ENCODE measurements around the gene TNFSF10.
"Not testable (repeated sequence)": the region's sequence is repeated elsewhere in the genome, so short reads cannot be mapped to it uniquely, and the experiment has no call there.

The TNFSF10 gene

DNA sequence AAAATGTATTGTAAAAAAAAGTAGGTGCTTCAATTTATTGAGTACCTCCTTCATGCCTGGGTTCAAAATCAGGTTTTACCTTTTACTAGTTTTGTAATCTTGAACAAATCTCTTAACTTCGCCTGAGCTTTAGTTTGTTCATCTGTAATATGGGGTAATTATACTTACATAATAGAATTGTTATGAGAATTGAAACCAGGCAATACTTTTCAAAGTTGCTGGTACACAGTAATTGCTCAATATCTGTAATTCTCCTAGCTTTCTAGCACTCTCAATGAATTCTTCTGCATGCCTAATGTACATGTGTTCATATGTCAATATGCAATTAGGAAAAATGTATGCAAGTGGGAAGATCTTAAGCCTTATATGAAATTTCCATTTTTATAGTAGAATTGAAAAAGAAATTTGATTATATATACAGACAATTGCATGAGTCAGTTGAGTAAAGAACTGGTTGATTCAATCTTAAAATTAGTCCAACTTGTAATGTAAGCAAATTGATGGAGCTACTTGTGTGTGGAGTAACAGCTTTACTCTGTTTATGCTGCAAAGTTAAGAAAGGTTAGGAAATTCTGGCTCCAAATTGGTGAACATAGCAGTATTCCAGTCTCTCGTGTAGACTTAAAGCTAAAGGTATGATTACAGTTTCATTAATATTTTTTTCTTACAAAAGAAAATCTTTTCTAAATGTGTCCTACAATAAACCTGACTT is 4.1 kb downstream of the TNFSF10 start:
- in situ Hi-C loops (cut with MboI; ENCODE audit: low sequenced_read_pairs): no loop called here

DNA sequence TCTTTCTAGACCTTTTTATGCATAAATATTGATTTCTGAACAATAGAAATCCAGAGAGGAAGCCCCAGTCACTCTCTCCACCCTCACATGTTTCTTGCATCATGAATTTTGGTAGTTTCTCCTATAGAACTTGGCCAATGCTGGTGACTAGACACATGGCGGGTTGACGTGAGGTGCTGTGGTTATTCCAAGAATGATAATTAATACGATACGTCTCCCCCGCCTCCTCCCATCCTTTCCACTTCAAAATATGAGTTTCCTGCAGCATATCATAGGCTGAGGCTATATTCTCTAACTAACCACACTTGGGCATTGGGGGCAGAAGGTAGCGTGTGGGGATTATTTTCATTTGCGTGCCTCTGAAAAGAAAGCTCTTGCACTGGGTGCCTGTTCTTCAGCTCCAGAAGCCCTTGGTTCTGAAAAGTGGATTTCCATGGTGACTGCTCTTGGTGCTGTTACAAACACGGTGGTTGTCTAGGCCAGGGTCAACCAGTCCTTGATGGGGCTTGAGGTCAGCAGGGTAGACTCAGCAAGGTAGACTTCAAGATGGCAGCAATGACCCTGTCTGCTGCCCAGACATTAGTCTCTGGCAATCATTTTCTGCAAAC is 5.3 kb downstream of the TNFSF10 start:
- in situ Hi-C loops (cut with MboI; ENCODE audit: low sequenced_read_pairs): no loop called here

DNA sequence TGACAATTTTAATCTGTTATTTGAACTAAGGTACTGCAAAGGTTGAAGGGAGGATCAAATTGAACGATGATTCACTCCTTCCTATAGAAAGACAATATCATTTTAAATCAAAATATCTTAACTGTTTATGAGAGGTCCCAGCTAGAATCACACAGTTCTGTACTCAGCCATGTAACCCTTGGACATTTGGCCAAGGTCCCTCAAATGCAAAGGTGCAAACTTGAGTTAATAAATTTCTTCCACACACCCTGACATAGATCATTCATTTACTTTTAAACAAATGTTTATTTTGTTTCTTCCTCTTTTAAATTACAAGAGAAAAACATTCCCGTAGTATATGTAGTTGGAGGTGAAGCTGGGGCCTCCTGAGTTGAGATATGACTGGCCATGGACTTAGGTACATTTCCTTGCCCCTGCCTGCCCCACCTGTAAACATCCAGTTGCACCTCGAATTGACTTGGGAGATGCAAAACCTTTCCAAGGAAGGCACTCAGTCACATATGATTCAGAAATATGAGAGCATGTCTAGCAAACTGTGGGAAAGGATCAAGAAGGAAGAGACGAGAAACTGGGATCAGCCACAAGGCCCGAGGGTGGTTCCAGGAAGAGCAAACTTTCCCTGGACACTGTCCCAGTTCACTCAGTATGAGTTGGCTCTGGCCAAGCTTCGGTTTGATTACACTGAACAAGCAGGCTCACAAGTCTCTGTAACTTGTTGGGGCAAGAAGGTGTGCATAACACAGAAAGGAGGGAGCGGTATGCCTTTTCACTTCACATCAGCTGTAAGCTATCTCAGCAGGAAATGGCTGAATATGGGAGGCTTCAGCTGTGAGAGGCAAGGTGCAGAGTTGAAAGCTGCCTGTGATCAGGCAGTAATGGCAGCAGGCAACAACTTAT is 6.7 kb downstream of the TNFSF10 start:
- in situ Hi-C loops (cut with MboI; ENCODE audit: low sequenced_read_pairs): no loop called here

DNA sequence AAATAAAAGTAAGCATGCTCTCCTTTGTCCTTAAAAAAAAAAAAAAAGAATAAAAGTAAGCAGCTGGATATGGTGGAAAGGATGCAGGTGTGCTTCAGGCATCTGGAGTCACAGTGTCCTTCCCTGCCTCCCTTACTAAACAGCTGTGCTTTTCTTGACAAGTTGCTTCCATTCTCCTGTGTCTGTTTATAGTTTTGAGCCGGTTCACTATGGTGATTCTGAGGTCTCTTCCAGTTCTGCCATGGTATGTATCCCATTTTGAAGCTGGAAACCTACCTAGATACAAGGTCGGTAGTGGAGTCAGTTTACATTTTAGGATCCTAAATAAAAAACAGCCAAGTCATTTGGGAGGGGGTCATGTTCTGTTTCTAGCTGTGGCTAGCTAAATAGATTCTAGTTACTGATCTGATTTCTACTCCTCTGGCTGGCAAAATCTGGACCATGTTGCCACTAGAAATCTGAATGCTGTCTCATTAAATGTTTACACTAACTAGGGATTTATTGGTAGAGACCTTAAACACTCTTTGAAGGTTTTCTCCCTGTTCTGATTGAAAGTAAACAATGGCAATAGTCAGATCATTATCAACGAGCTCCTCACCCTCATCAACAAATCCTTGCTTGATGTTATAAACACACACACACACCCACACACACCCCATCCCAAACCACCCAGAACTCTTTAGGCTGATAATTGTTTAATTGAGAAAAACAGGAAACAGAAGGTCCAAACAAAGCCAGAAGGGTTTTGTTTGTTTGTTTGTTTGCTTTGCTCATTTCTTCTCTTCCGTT is 7.9 kb downstream of the TNFSF10 start:
- in situ Hi-C loops (cut with MboI; ENCODE audit: low sequenced_read_pairs): no loop called here

DNA sequence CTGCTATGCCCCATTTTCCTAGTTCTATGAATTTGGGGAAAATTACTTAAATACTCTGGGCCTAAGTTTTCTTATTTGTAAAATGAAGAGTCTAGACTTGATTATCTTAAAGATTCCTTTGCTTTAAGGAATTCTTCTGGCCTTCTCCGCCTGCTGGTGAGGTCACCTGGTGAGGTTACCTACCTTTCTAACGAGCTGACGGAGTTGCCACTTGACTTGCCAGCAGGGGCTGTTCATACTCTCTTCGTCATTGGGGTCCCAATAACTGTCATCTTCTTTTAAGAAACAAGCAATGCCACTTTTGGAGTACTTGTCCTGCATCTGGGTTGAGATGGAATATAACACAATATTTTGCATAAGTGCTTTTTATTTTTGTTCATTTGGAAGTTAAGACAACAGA is 8.6 kb downstream of the TNFSF10 start:
- in situ Hi-C loops (cut with MboI; ENCODE audit: low sequenced_read_pairs): no loop called here

DNA sequence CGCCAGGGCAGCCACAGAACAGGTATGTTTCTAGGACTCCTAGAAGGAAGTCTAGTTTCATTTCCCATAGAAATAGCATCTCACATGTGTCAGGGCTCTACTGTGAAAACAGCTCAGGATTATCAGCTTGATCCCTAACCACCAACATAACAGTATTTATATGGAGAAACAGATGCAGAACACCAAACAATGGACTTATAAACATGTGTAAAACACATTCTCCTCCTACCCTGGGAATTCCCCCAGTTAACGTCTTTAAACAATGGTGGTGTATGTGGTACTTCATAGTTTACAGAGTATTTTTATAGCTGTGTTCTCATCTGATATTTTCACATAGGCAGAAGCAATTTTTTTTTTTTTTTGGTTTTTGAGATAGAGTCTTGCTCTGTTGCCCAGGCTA is 9.7 kb downstream of the TNFSF10 start:
- in situ Hi-C loops (cut with MboI; ENCODE audit: low sequenced_read_pairs): no loop called here

DNA sequence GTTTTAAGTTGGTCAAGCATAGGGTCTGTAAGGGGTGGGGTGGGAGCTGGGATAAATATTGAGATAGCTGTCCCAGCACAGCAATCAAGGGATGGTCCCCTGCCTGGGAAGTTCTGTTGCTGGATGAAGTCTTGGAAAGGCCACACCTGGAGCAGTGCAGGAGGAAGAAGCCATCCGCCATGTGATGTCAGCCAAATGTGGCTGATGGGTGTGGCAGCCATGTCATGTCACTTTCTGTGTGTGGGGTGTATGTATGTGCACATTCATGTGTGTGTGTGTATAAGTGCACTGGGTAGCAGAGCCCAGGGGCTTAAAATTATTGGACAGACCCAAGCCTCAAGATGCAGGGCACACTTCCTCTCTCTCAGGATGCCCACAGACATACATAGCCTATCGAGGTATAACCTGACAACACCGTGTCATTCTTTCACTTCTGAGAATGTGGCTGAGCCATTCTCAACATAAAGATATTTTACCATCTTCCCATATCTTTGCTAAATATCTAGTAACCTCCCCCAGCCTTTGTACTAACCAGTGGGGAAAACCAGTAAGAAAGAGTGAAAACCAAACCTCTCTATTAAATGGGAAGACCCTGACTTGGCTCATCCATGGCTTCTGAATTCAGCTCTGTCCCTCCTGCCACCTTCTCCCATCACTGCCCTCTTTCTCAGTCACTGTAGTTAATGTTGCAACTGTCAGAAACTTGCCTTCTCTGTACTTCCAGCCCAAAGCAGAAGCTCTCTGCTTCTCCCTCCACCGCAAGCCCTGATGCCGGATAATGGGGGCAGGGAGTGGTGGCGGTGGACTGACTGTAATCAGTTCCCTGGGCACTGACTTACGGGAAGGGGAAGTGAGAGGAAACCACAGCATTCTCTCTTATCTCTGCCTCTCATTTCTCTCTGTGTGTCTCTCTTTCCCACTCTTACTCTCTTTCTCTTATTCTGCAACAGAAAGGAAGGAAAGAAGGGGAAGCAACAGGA is 11.2 kb downstream of the TNFSF10 start:
- in situ Hi-C loops (cut with MboI; ENCODE audit: low sequenced_read_pairs): no loop called here

DNA sequence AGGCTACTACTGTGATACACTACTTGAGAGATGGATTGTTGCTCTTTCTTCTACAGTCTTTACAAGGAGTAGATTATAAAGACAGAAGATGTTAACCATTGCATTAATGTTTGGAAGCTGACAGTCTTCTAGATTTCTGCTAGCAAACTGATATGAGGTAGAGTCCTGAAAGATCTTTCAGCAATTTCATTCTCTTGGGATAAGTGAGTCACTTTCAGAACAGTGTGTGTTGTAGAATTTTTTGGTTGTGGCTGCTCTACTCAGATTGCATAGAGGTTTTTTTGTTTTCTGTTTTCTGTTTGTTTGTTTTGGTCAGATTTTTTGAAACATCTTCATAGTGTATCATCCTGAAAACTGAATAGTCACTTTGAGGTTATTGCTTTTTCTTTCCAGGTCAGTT is 17.1 kb downstream of the TNFSF10 start:
- in situ Hi-C loops (cut with MboI; ENCODE audit: low sequenced_read_pairs): no loop called here

DNA sequence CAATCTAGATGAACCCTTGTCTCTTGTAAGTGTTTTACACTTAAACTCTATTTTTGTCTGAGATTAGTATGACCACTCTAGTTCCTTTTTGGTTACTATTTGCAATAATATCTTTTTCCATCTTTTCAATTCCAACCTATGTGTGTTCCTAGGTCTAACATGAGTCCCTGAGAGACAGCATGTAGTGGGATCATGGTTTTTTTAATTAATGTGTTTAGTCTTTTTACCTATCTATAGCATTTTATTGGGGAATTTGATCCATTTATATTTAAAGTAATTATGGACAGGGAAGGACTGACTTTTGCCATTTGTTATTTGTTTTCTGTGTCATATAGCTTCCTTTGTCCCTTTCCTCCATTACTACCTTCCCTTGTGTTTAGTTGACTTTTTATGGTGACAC is 21.7 kb downstream of the TNFSF10 start:
- in situ Hi-C loops (cut with MboI; ENCODE audit: low sequenced_read_pairs): no loop called here

DNA sequence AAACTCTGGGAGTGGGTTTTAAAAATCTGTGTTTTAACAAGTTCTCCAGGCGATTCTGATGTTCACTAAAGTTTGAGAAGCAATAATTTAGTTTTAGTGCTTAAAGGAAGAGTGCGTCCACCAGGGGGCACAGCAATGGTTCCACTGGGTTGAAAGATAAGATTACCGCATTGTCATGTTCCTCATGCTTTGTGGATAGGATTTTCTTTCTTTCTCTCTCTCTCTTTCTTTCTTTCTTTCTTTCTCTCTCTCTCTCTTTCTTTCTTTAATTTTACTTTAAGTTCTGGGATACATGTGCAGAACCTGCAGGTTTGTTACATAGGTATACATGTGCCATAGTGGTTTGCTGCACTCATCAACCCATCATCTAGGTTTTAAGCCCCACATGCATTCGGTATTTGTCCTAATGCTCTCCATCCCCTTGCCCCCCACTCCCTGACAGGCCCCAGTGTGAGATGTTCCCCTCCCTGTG is 33.0 kb downstream of the TNFSF10 start:
- in situ Hi-C loops (cut with MboI; ENCODE audit: low sequenced_read_pairs): not testable (repeated sequence)

DNA sequence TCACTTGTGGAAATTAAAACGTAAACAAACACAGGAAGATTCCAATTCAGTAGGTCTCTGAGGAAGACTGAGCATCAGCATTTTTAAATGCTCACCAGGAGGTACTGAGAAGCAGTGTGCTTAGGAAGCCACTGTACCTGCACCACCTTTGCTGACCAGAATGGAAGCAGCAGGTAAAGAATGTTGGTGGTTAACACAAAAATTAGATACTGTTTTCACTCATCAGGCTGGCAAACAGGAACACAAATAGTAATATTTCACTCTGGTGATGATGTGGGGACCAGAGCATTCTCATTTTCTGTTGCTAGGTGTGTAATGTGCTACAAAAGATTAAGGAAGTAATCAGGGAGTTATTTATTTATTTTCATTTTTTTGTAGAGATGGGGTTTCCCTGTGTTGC is 45.1 kb downstream of the TNFSF10 start:
- in situ Hi-C loops (cut with MboI; ENCODE audit: low sequenced_read_pairs): no loop called here

DNA sequence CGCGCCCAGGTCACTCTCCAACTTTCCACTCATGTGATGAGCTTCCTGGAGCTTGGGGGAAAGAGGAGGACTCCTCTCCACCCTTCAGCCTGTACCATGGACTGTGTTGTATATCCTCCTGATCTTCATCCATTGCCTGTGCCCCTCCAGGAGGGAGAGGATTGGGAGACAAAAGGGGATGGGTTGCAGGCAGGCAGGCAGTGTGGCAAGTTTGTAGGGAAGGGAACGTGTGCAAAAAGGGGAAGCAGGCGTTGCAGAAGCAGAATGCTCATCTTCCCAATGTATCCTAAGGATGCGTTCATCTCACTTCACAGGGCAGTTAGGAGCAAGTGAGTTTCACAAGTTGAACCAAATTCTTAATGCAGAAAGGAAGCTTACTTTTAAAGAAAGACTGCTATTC is 46.9 kb downstream of the TNFSF10 start:
- in situ Hi-C loops (cut with MboI; ENCODE audit: low sequenced_read_pairs): no loop called here

DNA sequence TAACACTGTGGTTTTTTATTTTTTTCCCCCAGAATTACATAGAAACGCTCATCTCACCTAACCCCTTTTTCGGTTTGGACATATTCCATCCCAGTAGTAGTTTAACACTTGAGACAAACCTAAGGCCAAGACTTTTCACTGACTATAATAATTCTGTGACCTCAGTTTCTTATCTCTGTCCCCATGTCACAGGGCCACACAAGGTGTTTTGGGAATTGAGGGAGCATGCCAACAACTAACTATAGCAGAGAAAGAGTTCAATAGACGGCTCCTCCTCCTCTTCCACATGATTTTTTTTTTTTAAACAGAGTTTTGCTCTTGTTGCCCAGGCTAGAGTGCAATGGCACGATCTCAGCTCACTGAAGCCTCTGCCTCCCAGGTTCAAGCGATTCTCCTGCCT is 47.5 kb downstream of the TNFSF10 start:
- in situ Hi-C loops (cut with MboI; ENCODE audit: low sequenced_read_pairs): no loop called here

DNA sequence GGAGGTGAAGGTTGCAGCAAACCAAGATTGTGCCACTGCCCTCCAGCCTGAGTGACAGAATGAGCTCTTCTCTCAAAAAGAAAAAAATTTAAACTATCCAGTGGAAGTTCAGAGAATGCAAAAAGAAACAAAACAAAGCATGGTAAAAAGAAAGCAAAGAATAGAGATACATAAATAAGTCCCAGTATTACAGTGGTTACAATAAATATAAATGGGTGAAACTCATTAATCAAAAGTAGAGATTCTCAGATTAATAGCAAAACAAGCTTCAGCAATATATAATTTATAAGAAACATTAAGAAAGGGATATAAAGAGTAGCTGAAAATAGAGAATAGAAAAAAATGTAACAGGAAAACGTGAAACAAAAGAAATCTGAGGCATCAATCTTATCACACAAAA is 51.3 kb downstream of the TNFSF10 start:
- in situ Hi-C loops (cut with MboI; ENCODE audit: low sequenced_read_pairs): no loop called here

DNA sequence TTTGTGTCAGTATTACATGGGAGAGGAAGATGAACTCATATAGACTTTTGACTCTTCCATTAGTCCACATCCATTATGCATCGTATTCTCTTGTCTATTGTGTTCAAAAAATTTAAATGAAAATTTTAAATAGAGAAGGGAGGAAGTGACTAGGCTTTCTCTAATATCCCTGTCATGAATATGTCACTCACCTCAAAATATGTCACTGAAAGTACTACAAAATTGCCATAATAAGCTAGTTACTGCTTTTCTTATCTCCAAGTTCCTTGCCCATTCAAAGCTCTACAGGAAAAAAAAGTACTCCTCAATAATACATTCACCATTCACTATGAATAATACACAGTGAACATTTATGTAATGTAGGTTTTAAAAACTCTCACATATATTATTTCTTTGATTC is 52.6 kb downstream of the TNFSF10 start:
- in situ Hi-C loops (cut with MboI; ENCODE audit: low sequenced_read_pairs): no loop called here

DNA sequence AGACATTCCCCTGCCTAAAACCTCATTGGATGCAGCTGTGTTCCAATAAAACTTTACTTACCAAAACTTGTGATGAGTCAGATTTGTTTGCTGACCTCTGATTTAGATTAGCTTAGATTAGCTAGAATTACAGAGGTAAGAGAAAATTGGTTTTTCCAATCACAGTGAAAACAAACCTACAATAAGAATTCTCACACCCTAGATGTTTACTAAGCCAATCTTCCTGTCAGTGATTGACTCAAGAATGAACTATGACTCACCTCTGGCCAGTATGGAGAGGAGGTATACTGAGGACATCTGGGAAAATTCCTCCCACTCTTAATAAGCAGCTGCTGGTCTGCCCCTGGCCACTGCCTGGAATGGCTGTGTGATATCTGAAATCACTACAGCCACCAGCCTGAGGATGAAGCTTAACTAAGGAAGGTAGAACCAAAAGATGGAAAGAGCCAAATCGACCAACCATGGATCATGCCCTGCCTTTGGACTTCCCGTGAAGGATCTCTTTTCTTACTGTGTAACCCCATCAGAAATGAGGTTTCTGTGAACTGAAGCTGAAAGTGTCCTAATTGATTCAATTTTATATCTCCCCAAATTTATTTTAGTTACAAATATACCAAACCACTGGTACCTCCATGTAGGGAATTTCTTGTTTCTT is 55.9 kb downstream of the TNFSF10 start:
- in situ Hi-C loops (cut with MboI; ENCODE audit: low sequenced_read_pairs): no loop called here

DNA sequence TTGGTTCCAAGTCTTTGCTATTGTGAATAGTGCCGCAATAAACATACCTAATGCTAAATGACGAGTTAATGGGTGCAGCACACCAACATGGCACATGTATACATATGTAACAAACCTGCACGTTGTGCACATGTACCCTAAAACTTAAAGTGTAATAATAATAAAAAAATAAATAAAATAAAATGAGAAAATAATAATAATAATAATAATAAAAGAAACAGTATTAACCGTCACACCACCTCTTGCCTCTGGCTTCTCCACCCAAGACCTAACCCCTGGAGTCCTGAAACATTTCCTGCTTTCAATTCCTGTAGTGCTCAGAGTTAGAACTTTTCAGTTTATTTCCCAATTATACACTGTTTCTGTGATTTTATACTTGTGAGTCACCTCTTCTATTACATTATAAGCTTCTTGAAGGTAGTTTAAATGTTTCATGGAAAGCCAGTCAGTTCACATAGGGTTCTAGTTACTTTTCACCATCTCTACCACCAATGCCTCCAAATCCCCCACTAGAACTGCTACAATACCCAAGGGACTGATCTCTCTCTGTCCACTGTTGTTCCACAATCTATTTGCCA is 56.6 kb downstream of the TNFSF10 start:
- in situ Hi-C loops (cut with MboI; ENCODE audit: low sequenced_read_pairs): no loop called here

DNA sequence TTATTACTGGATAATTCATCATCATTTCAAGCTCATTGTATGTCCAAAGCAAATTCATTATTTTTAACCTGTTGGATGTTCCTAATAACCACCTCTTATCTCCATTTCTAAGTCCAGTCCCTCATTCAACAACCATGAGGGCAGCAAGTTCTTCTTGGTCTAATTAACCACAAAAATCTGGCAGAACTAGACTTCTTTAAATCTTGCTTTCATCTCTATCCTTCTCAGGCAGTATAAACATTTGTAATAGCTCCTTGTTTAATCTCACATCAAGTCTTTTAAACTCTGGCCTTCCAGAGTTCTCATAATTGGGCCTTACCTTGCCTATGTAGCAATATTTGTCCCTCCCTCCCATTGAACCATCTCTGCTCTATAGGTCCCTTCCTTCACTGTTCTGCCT is 57.9 kb downstream of the TNFSF10 start:
- in situ Hi-C loops (cut with MboI; ENCODE audit: low sequenced_read_pairs): no loop called here

DNA sequence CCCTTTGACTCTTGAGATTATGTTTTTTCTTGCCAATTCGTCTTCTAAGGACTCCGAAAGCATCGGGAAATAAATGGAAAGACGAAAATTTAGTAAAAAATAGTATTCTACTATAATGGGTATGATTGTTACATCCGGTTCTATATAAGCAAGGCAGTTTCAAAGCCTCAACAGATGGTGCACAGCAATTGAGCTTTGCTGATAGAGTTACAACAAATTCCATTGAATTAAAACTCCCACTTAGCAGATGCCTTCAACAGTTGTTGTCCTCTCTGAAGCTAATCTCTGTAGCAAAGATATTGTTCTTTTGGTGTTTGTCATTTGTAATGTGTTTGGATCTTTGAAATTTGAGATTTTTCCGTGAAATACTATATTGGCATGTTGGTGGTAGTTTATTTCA is 58.9 kb downstream of the TNFSF10 start:
- in situ Hi-C loops (cut with MboI; ENCODE audit: low sequenced_read_pairs): no loop called here
